Amniotic stem cell (primary cell): Measurements from ENCODE around the gene RFWD3.

ENCODE experiments used
- DNase-seq: peaks from one replicate; lab custom pipeline; 2025; lab: John Stamatoyannopoulos, UW

The RFWD3 gene

DNA sequence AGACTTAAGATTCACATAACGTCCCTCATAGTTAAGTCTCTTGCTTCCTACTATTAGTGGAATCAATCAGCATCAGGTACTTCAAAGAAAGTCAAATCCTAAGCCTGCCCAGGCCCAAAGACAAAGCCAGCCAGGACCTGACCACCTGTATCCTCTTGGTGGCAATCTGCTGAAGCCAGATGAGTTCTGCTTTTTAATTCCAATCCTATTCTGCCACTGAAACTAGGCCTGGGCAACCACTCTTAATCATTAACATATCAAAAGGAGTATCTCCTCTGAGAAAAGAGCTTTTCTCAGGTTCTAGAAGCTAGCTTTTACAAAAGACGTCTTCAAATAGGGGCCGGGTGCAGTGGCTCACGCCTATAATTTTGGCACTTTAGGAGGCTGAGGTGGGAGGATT, 44.7 kb downstream of the RFWD3 start:
- DNase-seq, result no peak

DNA sequence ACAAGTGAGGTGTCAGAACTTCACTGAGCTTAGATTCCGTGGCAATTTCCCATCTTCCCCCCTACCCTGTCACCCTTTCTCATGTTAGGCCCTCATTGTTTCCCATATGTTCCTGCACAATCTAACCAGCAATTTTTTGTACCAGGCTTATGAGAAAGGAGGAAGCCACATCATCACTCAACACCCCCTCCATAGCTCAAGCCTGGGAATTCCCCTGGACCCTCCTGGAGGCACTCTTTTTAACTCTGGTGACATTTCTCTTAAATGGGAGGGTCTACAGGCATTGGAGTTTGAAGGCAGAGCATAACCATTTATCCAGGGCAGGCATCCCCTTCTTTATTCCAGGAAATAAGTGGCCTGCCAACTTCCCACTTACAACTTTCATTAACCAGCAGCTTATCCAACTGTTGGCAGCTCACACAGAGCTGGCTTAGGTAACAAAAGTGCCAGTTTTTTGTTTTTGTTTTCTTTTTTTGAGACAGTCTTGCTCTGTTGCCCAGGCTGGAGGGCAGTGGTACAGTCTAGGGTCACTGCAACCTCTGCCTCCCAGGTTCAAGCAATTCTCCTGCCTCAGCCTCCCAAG, 49.4 kb downstream of the RFWD3 start:
- DNase-seq, result no peak

DNA sequence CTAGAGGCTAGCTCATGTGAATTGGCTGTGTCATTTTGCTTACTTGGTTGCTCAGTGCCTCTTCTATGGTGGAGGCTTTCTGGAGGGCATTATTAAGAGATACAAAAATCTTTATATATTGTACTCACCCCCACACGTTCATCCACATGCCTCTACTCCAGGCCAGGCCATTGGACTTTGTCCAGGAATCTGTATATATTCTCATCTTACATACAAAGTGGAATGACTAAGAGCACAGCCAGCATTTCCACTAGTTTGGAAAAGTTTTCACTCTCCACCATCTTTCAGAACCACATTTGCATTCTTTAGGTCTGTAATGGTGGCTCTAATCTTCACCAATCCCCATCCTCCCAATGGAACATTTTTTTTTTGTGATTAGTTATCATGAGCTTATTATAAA, 55.0 kb downstream of the RFWD3 start:
- no peak for DNase-seq

DNA sequence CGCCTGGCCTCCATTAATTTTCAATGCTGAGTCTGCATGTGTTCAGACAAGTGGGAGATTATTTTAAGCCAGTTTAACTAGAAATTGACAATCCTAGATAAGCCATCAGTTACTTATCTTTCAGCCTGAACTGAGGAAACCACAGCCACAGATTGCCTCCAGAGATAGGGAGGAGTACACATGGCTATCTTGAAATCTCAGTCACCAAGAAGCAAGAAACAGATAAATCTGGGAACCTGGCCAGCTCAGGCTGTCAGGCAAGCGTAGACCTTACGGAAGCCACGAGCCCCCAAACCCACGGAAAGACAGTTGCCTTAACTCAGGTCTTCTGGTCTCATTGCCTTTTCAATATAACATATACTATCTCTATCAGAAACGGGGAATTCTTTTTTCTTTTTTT, 57.7 kb downstream of the RFWD3 start:
- DNase-seq, result no peak

DNA sequence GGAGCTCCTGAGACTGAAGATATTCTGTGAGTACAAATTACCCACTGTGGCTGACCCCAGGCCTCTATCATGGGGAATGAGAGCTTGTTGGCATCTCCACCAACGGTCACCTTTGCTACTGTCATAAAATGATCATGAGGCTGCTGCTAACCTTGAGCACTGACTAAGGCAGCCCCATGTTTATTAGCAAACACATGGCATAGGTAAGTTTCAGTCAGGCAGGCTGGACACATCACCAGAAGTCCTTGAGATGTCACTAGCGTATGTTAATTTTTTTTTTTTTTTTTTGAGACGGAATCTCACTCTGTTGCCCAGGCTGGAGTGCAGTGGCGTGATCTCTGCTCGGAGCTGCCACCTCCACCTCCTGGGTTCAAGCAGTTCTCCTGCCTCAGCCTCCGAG, 58.3 kb downstream of the RFWD3 start:
- no peak for DNase-seq

DNA sequence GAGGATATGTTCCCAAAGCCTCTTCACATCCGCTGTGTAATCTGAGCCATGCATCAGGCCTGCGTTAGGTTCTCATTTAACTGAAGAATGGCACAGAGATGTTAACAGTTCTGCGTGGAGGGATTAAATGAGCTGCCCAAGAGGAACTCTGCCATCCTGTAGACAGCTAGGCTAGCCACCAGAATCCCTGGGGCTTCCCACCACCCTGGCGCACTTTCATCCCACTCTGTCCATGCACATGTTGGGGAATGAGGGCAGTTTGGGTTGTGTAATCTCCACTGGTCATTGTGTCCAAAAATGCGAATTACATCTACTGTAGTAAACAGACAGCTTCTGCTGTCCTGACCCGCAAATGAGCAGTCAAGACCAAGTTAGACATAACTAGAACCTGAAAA, 58.7 kb downstream of the RFWD3 start:
- no peak for DNase-seq

DNA sequence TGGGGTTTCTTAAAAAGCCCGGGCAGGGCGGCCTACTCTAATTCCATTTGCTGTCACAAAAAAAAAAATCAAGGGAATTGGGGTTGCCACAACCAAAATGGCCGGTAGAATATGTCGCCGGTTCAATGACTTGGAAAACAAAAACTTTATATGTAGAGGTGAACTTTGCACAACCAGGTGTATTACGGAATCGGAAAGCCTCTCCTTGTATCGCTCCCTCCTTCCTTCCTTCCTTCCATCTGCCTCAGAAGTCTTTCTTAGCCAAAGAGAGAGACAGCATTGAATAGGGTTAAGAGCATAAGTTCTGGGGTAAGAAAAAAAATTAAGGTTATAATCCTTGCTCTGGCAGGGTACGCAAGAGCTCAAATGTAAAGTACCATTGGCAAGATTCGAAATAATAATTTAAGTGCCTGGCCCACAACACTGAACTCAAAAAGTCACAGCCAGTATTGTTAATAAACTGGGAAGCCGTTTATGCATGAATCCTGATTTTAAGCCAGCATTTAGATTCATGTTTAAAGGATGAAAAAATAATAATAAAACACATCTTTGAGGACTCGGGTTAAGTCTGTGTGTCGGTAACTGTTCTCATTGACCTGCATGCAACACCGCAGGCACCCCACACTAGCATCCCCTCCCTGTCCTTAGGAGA, 59.2 kb downstream of the RFWD3 start:
- no peak for DNase-seq

DNA sequence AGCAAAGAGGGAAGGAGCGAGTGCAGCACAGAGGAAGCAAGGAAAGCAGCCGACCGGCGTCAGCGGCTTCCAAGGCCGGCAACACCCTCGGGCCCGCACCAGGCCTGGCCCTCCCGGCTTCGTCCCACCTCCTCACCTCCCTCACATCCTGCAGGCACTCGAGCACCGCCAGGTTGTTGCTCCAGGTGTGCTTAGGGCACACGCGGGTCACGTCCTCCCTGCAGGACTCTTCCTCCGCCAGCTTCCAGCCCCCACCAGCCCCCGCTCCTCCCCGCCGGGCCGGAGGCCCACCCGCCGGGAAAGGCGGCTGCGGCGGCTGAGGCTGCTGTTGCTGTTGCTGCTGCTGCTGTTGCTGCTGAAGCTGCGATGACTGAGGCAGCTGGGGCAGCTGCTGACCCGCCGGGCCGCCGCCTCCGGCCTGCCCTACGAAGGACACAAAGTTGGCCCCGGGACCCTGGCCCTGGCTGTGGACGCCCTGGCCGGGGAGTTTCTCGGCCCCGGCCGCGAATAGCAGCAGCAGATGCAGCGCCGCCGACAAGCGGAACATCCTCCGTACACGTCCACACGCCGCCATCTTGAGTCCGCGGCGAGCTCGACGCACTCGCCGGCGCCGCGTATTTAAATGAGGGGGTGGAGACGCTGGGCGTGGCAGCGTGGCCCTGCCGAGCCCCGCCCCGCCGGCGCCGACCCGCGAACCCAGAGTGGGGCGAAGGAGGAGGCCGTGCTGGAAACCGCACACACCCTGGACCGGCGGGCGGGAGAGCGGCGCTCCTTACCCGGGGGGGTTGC, 60.0 kb downstream of the RFWD3 start, which contains the start of gene GLG1:
Gene GLG1, minus strand, starts transcription at position 594 of the 789 bp plus-strand sequence. Its CDS starts 20 bp downstream, at position 574.
- DNase-seq, result peak; percentile 75

DNA sequence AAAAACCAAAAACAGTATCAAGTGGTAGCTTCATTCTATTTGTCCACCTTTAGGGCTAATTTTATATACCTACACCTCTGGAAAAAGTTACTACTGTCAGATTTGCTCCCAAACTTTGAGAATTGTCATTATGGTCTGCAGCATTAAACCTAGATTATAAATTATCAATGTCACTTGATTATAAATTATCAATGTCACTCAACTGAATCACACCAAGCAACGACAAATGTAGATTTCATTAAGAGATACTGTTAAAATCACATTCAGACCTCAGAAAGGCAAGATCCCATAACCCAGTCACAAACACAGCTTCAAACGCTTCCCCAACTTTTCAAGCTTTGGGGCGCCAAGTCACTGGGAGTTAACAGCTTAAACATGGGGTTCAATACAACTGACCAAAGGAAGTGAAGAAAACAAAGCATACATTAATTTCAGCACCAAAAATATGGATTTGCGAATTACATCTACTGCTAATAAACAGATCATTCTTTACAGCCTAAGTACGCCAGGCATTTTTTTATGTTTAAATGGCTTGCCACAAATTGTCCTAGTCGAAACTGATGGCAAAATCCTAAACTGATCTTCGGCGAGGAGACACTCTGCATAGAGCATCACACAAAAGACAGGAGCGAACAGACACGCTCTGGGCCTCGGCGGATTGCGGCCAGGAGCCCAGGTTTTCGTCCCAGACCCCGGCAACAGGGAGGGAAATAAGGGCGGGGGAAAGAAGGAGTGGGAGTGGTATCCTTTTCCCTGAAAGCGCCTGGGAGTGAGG, 60.7 kb downstream of the RFWD3 start:
- no peak for DNase-seq

DNA sequence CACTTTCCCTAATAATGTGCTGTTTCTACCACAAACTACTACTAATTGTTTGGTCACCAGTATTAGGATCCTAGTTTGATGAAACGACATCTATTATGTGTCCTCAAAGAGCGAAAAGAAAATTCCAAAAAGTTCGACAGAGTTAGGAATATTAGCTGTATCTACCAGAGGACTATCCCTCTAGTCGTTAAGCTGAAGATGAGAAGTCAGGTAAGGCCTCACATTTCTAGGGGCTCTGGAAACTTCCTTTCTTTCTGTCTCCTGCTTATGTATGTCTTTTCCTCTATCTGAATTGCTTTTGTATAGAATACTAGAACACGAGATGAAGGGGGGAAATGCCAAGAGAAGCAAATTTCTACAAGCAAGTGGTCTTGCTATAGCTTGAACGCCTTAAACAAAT, 61.3 kb downstream of the RFWD3 start:
- DNase-seq, result no peak

DNA sequence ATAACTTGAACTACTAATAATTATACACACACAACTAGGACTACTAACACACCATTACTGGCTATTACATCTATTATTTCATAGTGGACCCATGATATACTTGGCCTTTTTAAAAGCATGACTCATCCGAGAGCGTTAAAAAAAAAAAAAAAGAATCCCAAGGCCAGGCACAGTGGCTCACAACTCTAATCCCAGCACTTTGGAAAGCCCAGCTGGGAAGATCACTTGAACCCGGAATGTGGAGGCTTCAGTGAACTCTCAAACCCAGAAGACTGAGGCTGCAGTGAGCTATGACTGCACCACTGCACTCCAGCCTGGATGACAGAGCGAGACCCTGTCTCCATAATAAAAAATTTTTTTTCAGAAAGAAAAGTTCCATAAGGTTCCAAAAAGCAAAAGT, 62.8 kb downstream of the RFWD3 start:
- no peak for DNase-seq

DNA sequence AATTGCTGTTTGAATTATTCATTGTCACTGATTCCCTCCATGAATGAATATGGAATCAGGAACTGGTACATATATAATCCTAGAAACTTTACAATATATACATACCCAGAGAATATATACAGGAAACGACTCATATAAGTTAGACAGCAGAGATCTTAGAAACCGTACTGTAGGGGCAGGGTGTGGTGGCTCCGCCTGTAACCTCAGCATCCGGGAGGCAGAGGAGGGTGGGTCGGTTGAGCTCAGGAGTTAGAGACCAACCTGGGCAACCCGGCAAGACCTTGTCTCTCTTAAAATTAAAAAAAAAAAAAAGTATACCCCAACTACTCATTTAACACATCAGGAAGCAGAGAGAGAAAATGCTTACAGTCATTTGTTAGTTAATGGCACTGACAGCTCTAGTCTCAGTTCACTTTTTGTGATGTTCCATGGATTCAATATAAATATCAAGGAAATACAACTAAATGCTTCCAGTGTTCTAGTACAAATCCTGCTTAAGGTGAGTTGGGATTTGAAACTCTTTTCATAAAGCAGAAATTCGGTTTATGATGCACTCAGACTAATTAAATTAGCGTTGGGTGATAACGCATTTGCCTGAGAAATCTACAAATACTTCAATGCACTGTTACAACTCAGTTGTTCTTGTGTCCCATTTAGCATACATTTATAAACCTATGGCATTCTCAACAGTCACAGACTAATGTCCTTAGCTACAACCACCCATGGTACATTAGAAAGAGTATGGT, 65.4 kb downstream of the RFWD3 start:
- no peak for DNase-seq

DNA sequence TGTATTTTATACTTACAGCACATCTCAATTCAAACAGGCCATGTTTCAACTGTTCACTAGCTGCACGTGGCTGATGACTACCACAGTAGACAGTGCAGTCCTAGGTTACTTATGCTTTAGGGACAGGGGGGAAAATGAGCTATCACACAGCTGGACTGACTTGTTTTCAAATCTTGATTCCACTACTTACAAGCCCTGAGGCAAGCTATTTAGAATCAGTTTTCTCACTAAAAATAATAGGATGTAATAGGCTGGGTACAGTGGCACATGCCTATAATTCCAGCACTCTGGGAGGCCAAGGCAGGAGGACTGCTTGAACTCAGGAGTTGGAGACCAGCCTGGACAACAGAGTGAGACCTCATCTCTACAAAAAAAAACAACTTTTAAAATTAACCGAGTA, 70.1 kb downstream of the RFWD3 start:
- no peak for DNase-seq

DNA sequence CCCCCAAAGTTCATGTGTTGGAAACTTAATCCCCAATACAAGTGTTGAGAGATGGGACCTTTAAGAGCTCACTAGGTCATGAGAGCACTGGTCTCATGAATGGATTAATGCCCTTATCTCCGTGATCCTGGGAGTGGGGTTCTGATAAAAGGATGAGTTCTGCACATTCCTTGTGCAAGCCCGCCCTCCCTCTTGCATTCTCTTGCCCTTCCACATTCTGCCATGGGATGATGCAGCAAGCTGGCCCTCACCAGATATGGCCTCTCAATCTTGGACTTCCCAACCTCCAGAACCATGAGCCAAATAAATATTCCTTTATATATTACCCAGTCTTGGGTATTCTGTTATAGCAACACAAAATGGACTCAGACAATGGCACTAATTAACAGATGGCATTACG, 73.8 kb downstream of the RFWD3 start:
- no peak for DNase-seq

DNA sequence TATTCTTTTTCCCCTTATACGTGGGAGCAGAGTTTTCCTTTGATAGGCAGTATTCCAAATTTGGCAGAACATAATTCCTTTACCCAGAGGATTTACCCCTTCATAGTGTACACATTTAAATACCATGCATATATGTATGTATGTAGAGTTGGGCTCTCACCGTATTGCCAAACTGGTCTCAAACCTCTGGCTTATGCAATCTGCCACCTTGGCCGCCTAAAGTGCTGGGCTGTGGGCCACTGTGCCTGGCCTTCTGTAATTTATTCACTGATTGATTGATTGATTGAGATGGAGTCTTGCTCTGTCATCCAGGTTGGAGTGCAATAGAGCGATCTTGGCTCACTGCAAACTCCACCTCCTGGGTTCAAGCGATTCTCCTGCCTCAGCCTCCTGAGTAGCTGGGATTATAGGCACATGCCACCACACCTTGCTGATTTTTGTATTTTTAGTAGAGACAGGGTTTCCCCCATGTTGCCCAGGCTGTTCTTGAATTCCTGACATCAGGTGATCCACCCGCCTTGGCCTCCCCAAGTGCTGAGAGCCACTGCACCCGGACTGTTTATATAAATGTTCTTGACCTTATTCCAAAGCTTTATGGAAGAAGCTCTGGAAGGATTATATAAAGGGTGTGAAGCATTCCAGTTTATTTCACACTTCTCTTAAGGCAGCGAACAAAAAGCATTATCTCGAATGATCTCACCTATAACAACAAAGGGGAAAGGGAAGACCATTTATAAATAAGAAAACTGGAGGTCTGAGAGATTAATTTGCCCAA, 74.6 kb downstream of the RFWD3 start:
- no peak for DNase-seq

DNA sequence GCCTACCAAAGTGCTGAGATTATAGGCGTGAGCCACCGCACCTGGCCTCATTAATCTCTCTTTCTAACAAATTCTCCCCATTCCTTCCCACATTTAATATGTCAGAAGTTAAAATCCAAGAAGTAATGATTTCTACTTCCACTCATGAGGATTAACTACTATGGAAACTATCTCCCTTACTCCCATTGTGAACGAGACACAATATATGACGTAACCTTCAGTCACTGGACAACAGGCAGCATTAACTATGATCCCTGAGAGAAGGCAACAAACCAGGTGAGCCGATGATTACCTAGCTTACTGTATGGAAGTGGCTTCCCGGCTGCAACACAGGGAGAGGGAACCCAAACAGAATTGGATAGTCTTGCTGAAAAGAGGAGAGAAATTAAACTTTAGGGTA, 79.7 kb downstream of the RFWD3 start:
- no peak for DNase-seq

DNA sequence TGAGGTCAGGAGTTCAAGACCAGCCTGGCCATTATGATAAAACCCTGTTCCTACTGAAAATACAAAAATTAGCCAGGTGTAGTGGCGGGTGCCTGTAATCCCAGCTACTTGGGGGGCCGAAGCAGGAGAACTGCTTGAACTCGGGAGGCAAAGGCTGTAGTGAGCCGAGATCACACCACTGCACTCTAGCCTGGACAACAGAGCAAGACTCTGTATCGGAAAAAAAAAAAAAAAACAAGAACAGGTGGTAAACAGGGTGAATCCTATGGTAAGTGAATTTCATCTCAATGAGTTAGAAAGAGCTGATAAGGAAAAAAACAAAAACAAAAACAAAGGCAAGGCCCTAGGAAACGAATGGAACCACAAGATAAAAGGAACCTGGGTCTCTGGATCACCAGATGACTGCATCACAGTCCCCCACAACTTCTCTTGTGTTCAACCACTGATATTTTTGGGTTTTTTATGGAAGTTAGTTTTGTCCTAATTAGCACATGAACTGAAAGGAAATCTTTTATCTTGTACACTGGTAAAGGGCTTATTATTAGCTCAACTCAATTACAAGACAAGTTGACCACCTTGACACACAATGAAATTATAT, 80.7 kb downstream of the RFWD3 start:
- no peak for DNase-seq

DNA sequence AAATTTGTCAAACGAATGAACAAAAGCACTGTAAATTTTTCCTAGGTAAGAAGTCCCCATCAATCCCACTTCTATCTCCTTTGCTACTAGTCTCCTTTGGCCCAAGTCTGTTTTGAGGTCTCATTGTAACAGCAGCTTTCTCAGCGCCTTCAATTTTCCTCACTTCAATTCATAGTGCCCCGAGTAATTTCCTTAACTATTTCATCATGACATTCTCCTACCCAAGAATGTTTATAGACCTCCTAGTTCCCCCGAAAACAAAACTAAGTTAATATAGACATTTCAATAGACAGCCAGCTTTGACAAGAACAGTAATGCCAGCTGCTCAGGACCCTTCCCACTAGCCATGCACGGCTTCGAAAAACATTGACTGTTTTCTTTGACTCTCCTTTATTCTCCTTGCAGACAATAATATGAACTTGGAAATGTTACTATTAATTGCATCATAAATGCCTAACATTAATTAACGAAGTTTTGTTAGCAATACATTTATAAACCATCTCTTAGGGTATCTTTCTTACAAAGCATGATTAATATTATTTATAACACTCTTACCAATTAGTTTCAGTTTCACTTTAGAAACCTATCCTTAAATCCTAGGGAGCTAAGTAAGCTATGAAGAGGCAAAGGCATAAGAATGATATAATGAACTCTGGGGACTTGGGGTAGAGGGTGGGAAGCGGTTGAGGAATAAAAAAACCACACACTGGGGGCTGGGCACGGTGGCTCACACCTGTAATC, 82.6 kb downstream of the RFWD3 start:
- DNase-seq, result no peak

DNA sequence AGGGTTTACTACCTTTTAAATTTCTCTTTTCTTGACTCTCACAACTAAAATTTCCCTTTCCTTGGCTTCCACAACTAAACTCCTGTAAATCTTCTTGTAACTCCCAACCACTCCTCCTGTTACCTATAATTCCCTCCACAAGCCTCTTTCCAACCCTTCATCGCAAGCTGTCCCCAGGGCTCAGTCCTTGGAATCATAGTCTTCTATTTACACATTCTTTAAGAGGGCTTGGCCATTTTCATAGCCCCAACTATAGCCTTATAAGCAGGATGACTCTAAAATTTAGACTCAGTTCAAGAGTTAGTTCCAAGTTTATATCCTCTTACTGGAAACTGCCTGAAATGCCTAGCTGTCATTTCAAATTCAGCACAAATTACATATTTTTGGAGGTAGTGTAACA, 83.7 kb downstream of the RFWD3 start:
- no peak for DNase-seq

DNA sequence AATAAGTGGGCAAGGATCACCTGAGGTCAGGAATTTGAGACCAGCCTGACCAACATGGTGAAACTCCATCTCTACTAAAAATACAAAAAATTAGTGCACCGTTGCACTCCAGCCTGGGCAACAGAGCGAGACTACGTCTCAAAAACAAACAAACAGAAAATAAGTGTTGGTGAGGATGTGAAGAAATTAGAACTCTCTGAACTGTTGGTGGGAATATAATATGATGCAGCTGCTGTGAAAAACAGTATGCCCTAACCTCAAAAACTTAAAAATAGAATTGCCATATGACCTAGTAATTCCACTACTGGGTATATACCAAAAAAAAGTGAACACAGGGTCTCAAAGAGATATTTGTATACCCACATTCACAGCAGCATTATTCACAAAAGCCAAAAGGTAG, 85.8 kb downstream of the RFWD3 start:
- no peak for DNase-seq
